ACC112 (cell line): ENCODE data around the gene HLX.

Source experiments
- H2AFZ ChIP-seq: fragments of 200-600 bp; sonication (generic); one replicate; pipeline ENCODE4 v1.6.0; 2017; ENCODE audit warnings: antibody characterized with exemption, low read length; ENCODE audit not compliant: unreplicated experiment
- H3K27ac ChIP-seq: fragments of 200-600 bp; sonication (generic); 2 replicates; pipeline ENCODE4 v1.5.1; 2014; ENCODE audit warnings: low read depth, mild to moderate bottlenecking, antibody characterized with exemption, low read length, moderate library complexity
- H3K27me3 ChIP-seq: fragments of 200-600 bp; sonication (generic); 2 replicates; pipeline ENCODE4 v1.6.1; 2014; ENCODE audit warnings: mild to moderate bottlenecking, antibody characterized with exemption, low read length, moderate library complexity, mixed read lengths; ENCODE audit not compliant: insufficient read depth
- H3K36me3 ChIP-seq: fragments of 200-600 bp; sonication (generic); 2 replicates; pipeline ENCODE4 v1.6.1; 2016; ENCODE audit warnings: mild to moderate bottlenecking, antibody characterized with exemption, low read length, moderate library complexity, mixed read lengths; ENCODE audit not compliant: insufficient read depth
- H3K4me1 ChIP-seq: fragments of 200-600 bp; sonication (generic); one replicate; pipeline ENCODE4 v1.6.1; 2016; ENCODE audit warnings: low read length, mixed read lengths; ENCODE audit not compliant: insufficient read depth, unreplicated experiment, control insufficient read depth
- H3K4me3 ChIP-seq: fragments of 200-600 bp; sonication (generic); 2 replicates; pipeline ENCODE4 v1.5.1; 2014; ENCODE audit warnings: mild to moderate bottlenecking, low read depth, low read length
- H3K79me2 ChIP-seq: fragments of 200-600 bp; sonication (generic); one replicate; pipeline ENCODE4 v1.6.0; 2016; ENCODE audit warnings: low read length; ENCODE audit not compliant: control insufficient read depth, unreplicated experiment, insufficient read depth

HLX gene

DNA sequence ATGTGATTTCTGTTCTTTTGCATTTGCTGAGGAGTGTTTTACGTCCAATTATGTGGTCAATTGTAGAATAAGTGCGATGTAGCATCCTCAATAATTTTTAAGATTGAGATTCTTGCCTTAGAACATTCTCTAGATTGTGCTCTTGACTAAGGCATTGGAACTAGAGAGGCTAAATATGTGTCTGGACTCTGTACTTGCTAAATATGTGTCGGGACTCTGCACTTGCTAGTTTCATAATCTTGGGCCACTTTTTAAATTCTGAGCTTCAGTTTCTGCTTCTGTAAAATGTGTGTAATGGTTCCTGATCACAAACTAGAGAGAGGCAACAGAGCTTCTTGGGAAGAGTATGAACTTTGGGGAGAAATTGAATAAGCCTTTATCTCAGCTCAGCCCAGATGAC, 21.6 kb downstream of the HLX start:
- Histone ChIP-seq H3K4me1 (peaks cover 9% of the 10 kb centered on the region), H2AFZ (no peak overlapping the region), H3K79me2 (no peaks in the 10 kb centered on the region), H3K27me3 (no peaks in the 10 kb centered on the region), H3K36me3 (no peaks in the 10 kb centered on the region), H3K4me3 (no peak overlapping the region), H3K27ac (no peak overlapping the region)

DNA sequence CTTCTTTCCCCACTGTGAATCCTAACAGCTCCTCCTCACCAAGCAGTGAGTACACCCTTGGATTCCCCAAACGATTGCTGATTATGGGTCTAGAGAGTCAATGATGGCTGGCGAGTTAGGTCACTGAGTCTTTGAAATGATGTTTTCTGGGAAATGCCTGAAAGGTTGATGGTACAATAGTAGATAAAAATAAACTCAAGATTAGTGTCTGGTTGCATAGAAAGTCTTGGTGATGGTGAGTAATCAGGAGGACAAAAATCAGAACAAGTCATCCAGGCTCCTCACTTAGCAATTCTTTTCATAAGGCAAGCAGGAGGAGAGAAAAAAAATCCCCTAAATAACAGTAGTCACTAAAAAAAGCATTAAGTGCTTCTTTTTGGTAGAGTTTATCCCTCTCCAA, 22.6 kb downstream of the HLX start:
- H3K27me3 ChIP-seq = no peaks in the 10 kb centered on the region
- H3K36me3 ChIP-seq = no peaks in the 10 kb centered on the region
- peaks cover 18% of the 10 kb centered on the region for H3K4me1 ChIP-seq
- no peak overlapping the region for H2AFZ ChIP-seq
- peak overlapping the region; percentile 35 for H3K27ac ChIP-seq
- H3K79me2 ChIP-seq = no peaks in the 10 kb centered on the region
- H3K4me3 ChIP-seq = no peak overlapping the region

DNA sequence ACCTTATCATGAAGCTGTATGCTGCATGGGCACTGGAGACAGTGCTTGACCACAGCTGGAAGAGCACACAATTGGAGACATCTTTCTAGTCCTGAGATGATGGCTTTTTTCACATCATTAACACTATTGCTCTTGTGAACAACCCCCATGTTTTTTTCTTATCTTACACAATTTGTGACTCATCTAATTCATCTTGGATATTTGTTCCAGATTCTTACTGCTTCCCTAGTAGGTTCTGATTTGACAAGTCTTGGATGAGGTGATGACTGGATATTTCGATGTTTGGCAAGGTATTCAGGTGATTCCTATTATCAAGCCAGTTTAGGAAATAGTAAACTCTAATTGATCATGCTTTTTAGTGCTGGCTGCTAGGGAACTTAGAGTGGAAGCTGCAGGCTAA, 23.7 kb downstream of the HLX start:
- no peak overlapping the region for H3K4me3 ChIP-seq
- H3K27me3 ChIP-seq = no peaks in the 10 kb centered on the region
- no peaks in the 10 kb centered on the region for H3K36me3 ChIP-seq
- H3K27ac ChIP-seq = no peak overlapping the region
- H2AFZ ChIP-seq = no peak overlapping the region
- peaks cover 23% of the 10 kb centered on the region for H3K4me1 ChIP-seq
- H3K79me2 ChIP-seq = no peaks in the 10 kb centered on the region

DNA sequence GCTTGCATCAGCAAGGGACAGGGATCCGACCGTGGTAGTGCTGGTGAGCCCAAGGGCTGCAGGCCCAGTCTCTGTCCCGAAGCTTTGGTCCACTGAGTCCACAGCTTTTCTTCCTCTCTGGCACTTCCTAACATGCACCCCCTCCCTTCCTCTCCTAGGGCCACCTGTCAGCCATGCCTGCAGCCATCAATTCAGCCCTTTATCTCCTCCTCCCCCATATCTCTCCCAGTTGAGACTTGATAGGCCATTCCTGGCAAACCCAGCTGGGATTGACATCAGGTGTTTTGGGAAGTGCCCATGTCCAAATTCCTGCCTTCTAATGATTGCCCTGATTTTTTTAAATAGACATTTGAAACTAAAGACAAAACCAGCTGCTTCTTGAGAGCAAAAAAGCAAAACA, 25.6 kb downstream of the HLX start:
- no peaks in the 10 kb centered on the region for H3K36me3 ChIP-seq
- no peaks in the 10 kb centered on the region for H3K27me3 ChIP-seq
- H3K4me3 ChIP-seq = no peak overlapping the region
- H2AFZ ChIP-seq = no peak overlapping the region
- H3K27ac ChIP-seq = no peak overlapping the region
- H3K79me2 ChIP-seq = no peaks in the 10 kb centered on the region
- peaks cover 23% of the 10 kb centered on the region for H3K4me1 ChIP-seq

DNA sequence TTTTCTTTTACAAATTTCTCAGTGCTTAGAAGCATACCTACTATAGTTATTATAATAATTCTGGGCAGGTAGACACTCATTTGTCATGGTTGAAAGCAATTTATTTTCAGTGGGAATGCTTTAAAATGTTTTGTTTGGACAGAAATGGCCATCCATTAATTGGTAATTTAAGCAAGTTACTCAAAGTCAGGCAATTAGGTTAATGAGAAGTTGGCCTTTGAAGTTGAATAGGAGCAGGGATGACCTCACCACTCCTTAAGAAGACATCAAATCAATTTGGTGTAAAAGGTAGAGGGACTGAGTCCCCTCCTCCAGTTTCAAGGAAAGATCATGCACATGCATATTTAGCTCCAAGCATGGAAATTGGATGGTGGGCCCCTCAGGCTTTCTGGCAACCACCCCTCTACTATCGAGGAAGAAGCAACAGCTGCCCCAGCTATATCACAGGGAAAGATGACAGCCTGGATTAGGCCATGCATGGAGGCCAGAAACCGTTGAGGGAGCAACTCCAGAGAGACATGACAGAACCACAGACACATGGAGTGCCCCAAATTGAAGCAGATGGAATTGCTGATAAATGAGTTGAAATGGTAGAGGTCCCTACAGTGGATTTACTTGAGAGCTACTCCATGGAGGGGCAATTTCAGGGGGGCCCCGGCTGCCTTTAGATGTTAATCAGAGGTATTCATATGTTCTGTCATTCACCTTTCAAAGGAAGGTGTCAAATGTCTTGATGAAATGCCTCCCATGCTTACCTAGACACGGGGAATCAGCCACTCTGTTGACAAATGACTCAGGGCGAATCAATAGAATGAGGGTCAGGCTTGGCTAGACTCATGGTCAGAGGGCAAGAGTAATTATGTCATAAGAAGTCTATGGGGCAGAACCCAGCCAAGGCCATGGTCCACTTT, 26.7 kb downstream of the HLX start:
- H3K79me2 ChIP-seq = no peaks in the 10 kb centered on the region
- no peaks in the 10 kb centered on the region for H3K27me3 ChIP-seq
- no peak overlapping the region for H3K4me3 ChIP-seq

DNA sequence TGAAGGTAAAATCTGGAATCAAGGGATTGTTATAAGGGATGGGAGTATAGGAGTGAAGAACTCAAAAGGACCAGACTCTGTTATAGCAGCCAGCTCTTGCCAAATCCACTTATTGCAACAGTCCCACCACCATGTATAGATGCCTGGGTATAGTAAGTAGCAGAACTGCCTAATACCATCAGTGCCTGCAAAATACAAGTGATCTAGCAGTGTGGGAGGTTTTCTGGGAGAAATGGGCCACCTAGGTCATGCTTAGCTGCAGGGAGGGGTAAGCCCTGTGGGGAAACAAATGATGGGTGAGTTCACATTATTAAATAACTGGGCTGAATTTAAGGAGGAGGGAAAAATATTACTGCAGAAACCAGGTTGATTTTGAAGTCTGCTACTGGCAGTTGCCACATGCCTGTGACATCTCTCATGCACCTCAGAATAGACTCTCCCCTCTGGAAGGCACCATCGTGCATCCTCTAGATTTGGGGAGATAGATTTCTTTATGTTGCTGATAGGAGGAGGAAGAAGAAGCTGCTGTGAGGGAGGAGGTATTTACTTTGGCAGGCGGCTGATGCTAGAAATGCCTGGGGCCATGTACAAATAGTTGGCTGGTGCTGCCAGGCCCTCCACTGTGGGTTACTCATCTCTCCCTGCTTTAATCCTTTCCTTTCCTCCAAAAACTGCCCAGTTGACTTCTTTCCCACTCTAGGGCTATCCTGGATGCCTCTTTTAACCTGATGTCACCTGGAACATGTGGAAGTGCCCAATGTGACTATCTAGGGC, 27.5 kb downstream of the HLX start:
- H3K27ac ChIP-seq = no peak overlapping the region
- no peaks in the 10 kb centered on the region for H3K79me2 ChIP-seq
- H3K4me3 ChIP-seq = no peak overlapping the region
- H3K36me3 ChIP-seq = no peaks in the 10 kb centered on the region
- H3K27me3 ChIP-seq = no peaks in the 10 kb centered on the region
- H3K4me1 ChIP-seq = peaks cover 23% of the 10 kb centered on the region
- no peak overlapping the region for H2AFZ ChIP-seq

More for the DNA sequence above, 26.7 kb downstream of the HLX start:
- H3K27ac ChIP-seq = no peak overlapping the region
- no peaks in the 10 kb centered on the region for H3K36me3 ChIP-seq
- H3K4me1 ChIP-seq = peaks cover 23% of the 10 kb centered on the region
- H2AFZ ChIP-seq = no peak overlapping the region

DNA sequence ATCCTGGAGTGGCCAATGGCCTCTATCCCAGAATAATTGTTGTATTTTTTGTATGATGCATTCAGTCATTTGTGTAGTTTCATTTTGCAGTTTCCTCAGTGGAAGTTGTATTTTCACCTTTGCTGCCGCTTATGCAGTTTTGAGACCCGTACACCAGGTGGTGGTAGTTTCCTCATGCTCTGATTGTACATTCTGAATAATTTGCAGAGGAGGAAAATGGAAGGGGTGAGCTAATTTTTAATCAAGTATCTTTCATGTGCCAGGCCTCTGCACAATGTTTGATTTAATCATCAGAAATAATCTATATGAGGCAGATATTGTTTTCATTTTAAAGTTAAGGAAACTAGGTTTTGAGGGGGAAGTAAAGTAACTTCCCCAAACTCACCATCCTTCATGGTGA, 29.5 kb downstream of the HLX start:
- H3K36me3 ChIP-seq = no peaks in the 10 kb centered on the region
- H3K79me2 ChIP-seq = no peaks in the 10 kb centered on the region
- H3K27ac ChIP-seq = no peak overlapping the region
- no peaks in the 10 kb centered on the region for H3K27me3 ChIP-seq
- no peak overlapping the region for H2AFZ ChIP-seq
- H3K4me3 ChIP-seq = no peak overlapping the region
- peaks cover 14% of the 10 kb centered on the region for H3K4me1 ChIP-seq

DNA sequence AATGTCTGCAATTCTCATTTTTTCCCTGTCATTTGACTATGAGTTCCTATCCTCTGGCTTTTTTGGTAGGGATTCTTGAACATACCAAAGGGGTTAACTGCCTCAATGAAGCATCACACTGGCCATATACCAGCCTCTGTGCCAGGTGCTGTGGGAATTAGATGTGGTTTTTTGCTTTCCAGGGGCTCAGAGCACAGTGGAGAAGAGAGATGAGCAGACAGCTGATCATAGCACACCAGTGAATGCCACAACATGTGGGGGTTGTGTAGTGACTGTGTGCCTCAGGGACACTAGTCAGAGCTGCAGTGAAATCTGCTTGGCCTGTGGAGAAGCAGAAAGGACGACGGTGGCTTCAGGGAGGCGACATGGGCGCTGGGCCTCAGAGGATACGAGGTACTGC, 30.8 kb downstream of the HLX start:
- Histone ChIP-seq H3K36me3 (no peaks in the 10 kb centered on the region), H3K4me1 (peaks cover 14% of the 10 kb centered on the region), H2AFZ (no peak overlapping the region), H3K27ac (no peak overlapping the region), H3K27me3 (no peaks in the 10 kb centered on the region), H3K79me2 (no peaks in the 10 kb centered on the region), H3K4me3 (no peak overlapping the region)

DNA sequence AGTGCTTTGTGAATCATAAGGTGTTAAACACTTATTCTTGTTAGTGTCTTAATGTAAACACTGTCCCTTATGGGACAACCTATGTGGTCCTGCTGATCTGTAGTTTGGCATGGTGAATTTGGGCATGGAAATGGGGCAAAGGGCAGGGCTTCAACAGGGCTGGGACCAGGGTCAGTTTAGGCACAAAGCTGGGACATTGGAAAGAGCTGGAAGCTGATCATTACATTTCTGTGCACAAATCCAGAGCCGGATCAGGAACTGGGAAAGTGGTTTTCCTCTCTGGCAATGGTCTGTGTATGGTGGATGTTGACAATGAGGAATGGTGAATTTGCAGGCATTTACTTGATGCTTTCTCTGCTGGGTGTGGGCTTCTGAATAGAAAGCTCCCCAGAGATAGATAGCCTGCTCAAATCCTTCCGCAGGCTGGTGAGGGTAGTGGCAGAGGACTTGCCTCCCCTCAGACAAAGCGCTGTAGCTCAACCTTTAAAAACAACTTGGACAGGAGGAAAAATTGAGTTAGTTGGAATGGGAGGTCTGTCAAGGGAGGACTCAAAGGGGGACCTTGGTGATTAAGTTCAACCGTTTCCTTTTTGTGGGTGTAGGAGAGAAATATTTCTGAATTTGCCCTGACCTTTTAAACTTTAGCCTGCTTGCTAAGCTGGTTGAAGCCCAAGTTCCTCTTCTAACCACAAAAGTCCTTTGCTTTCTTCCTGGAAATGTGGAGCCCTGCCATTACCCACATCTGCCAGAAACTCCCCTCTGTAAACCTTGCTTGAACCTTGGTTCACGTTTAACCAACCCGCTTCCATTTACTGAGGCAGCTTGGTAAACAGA, 35.3 kb downstream of the HLX start:
- H3K36me3 ChIP-seq = no peaks in the 10 kb centered on the region
- H3K27me3 ChIP-seq = no peaks in the 10 kb centered on the region
- no peaks in the 10 kb centered on the region for H3K4me1 ChIP-seq
- no peak overlapping the region for H3K27ac ChIP-seq
- H2AFZ ChIP-seq = no peak overlapping the region
- no peak overlapping the region for H3K4me3 ChIP-seq
- no peaks in the 10 kb centered on the region for H3K79me2 ChIP-seq

DNA sequence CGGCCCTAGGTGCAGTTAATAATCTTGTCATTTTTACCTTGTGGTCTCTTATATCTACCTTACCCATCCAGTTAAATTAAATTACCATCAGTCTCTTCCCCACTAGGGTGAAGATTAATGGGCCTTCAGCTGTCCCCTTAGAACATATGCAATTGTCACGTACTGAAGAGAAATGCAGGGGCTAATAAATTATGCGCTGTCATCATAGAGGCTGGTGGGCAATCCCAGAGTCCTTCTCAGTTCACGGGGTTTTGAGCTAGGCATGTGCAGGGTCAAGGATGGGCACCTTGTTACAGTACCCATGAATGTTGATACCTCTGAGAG, 35.8 kb downstream of the HLX start:
- Histone ChIP-seq H3K4me1 (no peaks in the 10 kb centered on the region), H3K27me3 (no peaks in the 10 kb centered on the region), H3K36me3 (no peaks in the 10 kb centered on the region), H2AFZ (no peak overlapping the region), H3K4me3 (no peak overlapping the region), H3K27ac (no peak overlapping the region), H3K79me2 (no peaks in the 10 kb centered on the region)
